ENCODE data around the gene MAPK4. TPM values are rescaled to one million over a fixed set of nuclear protein-coding genes. Genes with fewer than 3 reads are reported as not detected.

The MAPK4 gene
- total and polyA plus RNA-seq, 10 of the 15 experiments (the other 5 are each of a cell fraction or from before 2014, with no cell fraction given), result 0.03 to 0.11 (median 0.06) TPM; not detected in 4

GRCh38 chr18:50678651-50679050 is 118.8 kb downstream of the MAPK4 start:
- no peaks in the 10 kb centered on the region for H3K36me3 ChIP-seq (ENCODE audit: control insufficient read depth in 2 of 2, insufficient read depth in 2 of 2, low read length in 1 of 2)
- no peaks in the 10 kb centered on the region for H4K20me1 ChIP-seq (ENCODE audit: control insufficient read depth, insufficient read depth)
- no peak for ATAC-seq
- intact Hi-C loops (cut with micrococcal nuclease; ENCODE audit: unreplicated experiment) (no loop called here), in situ Hi-C loops (cut with MboI) (no loop called here)
- no peak for DNase-seq (ENCODE audit: low read depth, low spot score)
- SMC1A ChIA-PET (ENCODE audit: uncharacterized antibody, unreplicated experiment), result no interaction called here
- H3K79me2 ChIP-seq (ENCODE audit: control insufficient read depth, insufficient read depth, low read length), result no peaks in the 10 kb centered on the region
- no TSS peak for BruUV-seq (replicated peaks)
- POLR2A ChIA-PET, result no interaction called here
- CTCF ChIA-PET, result no interaction called here
- TF ChIP-seq, protein P1, sequence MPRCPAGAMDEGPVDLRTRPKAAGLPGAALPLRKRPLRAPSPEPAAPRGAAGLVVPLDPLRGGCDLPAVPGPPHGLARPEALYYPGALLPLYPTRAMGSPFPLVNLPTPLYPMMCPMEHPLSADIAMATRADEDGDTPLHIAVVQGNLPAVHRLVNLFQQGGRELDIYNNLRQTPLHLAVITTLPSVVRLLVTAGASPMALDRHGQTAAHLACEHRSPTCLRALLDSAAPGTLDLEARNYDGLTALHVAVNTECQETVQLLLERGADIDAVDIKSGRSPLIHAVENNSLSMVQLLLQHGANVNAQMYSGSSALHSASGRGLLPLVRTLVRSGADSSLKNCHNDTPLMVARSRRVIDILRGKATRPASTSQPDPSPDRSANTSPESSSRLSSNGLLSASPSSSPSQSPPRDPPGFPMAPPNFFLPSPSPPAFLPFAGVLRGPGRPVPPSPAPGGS (IDR thresholded peaks at IDR 0.05; ENCODE audit: borderline replicate concordance, insufficient read depth, low read depth, low read length, poor library complexity, severe bottlenecking), result no peak
- no peak for TF ChIP-seq BCL11A (IDR thresholded peaks at IDR 0.05; ENCODE audit: low read depth, low read length)
- no peak for TF ChIP-seq ZNF207 (IDR thresholded peaks at IDR 0.05; ENCODE audit: borderline replicate concordance)
- no peak for TF ChIP-seq TCF3 (IDR thresholded peaks at IDR 0.05; ENCODE audit: borderline replicate concordance, insufficient read depth, low read depth, low read length)
- no peak for TF ChIP-seq MXI1 (IDR thresholded peaks at IDR 0.05; ENCODE audit: low read depth, low read length)
- WGBS (ENCODE audit: insufficient coverage, insufficient replicate concordance, low lambda C conversion rate, missing lambda C conversion rate), result 44% methylated on average over 6 of the region's 6 CpGs
- RAD21 ChIA-PET (ENCODE audit: unreplicated experiment), result interaction anchor here (0.8 kb wide), 1 partner anchor 98 kb away, joined by 3 read pairs; no protein-coding TSS in a partner anchor
- H3K27me3 ChIP-seq (replicated peaks in 1 of 2; ENCODE audit: control insufficient read depth in 2 of 2, insufficient read depth in 2 of 2, low read length in 1 of 2), result peaks cover 0 to 1% of the 10 kb centered on the region in 2 experiments; a peak in 3 of 4 replicates
- H2AFZ ChIP-seq (ENCODE audit: control insufficient read depth, low read depth, low read length), result no peak overlapping the region
- H3K9me3 ChIP-seq (replicated peaks; ENCODE audit: control insufficient read depth, insufficient read depth, low read length), result no peaks in the 10 kb centered on the region
- H3K27ac ChIP-seq (ENCODE audit: control insufficient read depth, insufficient read depth), result no peak overlapping the region
- no peak overlapping the region for H3K4me2 ChIP-seq (ENCODE audit: control insufficient read depth, insufficient read depth)
- no peaks in the 10 kb centered on the region for H3K4me1 ChIP-seq (ENCODE audit: control insufficient read depth, insufficient read depth, low read length)
- no peak overlapping the region for H3K4me3 ChIP-seq
- FAIRE-seq, result no peak
- no peak overlapping the region for H3K9ac ChIP-seq (ENCODE audit: control insufficient read depth, insufficient read depth, low read length)

DNA sequence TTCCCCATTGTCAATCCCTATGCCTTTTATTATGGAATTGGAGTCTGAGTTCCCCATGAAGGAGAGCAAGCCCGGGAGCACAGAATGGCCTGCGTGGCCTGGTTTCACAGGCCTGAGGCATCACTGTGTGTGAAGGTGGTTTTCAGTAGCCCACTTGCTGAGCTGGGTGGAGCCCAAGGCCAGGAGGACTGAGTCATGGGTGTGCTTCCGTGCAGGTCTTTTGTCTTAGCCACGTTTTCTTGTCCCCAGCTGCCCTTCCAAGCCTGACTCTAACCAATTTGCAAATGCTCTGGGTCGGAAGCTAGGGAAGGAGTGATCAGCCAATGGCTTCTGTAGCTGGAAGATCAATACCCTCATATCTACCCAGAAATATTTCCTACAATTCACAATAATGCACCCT is 119.2 kb downstream of the MAPK4 start:
- H3K79me2 ChIP-seq (ENCODE audit: control insufficient read depth, insufficient read depth, low read length), result no peaks in the 10 kb centered on the region
- no peaks in the 10 kb centered on the region for H4K20me1 ChIP-seq (ENCODE audit: control insufficient read depth, insufficient read depth)
- H3K4me2 ChIP-seq (ENCODE audit: control insufficient read depth, insufficient read depth), result no peak overlapping the region
- ChIA-PET CTCF (no interaction called here), RAD21 (ENCODE audit: unreplicated experiment) (no interaction called here), POLR2A (no interaction called here), SMC1A (ENCODE audit: uncharacterized antibody, unreplicated experiment) (no interaction called here)
- H2AFZ ChIP-seq (ENCODE audit: control insufficient read depth, low read depth, low read length), result no peak overlapping the region
- in situ Hi-C loops (cut with MboI) (no loop called here), intact Hi-C loops (cut with micrococcal nuclease; ENCODE audit: unreplicated experiment) (no loop called here)
- H3K9ac ChIP-seq (ENCODE audit: control insufficient read depth, insufficient read depth, low read length), result no peak overlapping the region
- no TSS peak for BruUV-seq (replicated peaks)
- H3K9me3 ChIP-seq (replicated peaks; ENCODE audit: control insufficient read depth, insufficient read depth, low read length), result no peaks in the 10 kb centered on the region
- H3K36me3 ChIP-seq (ENCODE audit: control insufficient read depth in 2 of 2, insufficient read depth in 2 of 2, low read length in 1 of 2), result no peaks in the 10 kb centered on the region
- no peak for ATAC-seq
- no peak for FAIRE-seq
- H3K27me3 ChIP-seq (replicated peaks in 1 of 2; ENCODE audit: control insufficient read depth in 2 of 2, insufficient read depth in 2 of 2, low read length in 1 of 2), result peaks cover 0 to 1% of the 10 kb centered on the region in 2 experiments; a peak in 3 of 4 replicates
- no peak for DNase-seq (ENCODE audit: low read depth, low spot score)
- H3K4me3 ChIP-seq, result no peak overlapping the region
- no peaks in the 10 kb centered on the region for H3K4me1 ChIP-seq (ENCODE audit: control insufficient read depth, insufficient read depth, low read length)
- whole genome bisulfite sequencing (ENCODE audit: insufficient coverage, insufficient replicate concordance, low lambda C conversion rate, missing lambda C conversion rate), result 29% methylated on average over 5 of the region's 5 CpGs
- no peak overlapping the region for H3K27ac ChIP-seq (ENCODE audit: control insufficient read depth, insufficient read depth)
- TF ChIP-seq POLR2AphosphoS5 (IDR thresholded peaks at IDR 0.05; ENCODE audit: low read length) (no peak), NR2C2 (IDR thresholded peaks at IDR 0.05; ENCODE audit: borderline replicate concordance, control insufficient read depth, insufficient read length, low read depth) (no peak), SREBF2 (IDR thresholded peaks at IDR 0.05; ENCODE audit: low read length) (no peak), ESRRA (IDR thresholded peaks at IDR 0.05; ENCODE audit: low read length) (no peak), MYB (IDR thresholded peaks at IDR 0.05; ENCODE audit: borderline replicate concordance, low read depth, low read length) (no peak), TBL1XR1 (IDR thresholded peaks at IDR 0.05; ENCODE audit: low read depth, low read length) (no peak), GABPA (IDR thresholded peaks at IDR 0.05; ENCODE audit: low read depth) (no peak), STAT1 (conservative IDR thresholded peaks at IDR 0.05) (no peak), ZBTB33 (IDR thresholded peaks at IDR 0.05) (no peak), CBFB (IDR thresholded peaks at IDR 0.05; ENCODE audit: low read depth) (no peak)
- TF ChIP-seq, protein P2, sequence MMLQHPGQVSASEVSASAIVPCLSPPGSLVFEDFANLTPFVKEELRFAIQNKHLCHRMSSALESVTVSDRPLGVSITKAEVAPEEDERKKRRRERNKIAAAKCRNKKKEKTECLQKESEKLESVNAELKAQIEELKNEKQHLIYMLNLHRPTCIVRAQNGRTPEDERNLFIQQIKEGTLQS (IDR thresholded peaks at IDR 0.05; ENCODE audit: borderline replicate concordance, extremely low read depth, low read depth, low read length), result no peak

All from GM12878 (cell line).